ENCODE measurements around the gene IVD. TPM values are rescaled to one million over a fixed set of nuclear protein-coding genes. Genes with fewer than 3 reads are reported as not detected.

The IVD gene
- total RNA-seq, 1 experiment from 2014 or later: 93.1 TPM

- H4K5ac ChIP-seq (ENCODE audit: insufficient read length, low read depth, low read length): no peak overlapping the region
- H3K56ac ChIP-seq (ENCODE audit: insufficient read length, low read depth, low read length): no peak overlapping the region
- H3K9me3 ChIP-seq (ENCODE audit: control insufficient read depth, low read depth, low read length): no peaks in the 10 kb centered on the region
- Mint-ChIP-seq H3K4me3 (no peak overlapping the region), H3K27me3 (ENCODE audit: low read depth) (no peaks in the 10 kb centered on the region), H3K36me3 (ENCODE audit: insufficient read depth in 1 of 3, low read depth in 3 of 3) (peaks cover 16 to 62% (median 43%) of the 10 kb centered on the region in 3 experiments; a peak in 6 of 7 replicates), H3K27ac (no peak overlapping the region), H3K9me3 (no peaks in the 10 kb centered on the region), H3K4me1 (peaks cover 12 to 14% of the 10 kb centered on the region in 2 experiments)
- no peak overlapping the region for H3K9ac ChIP-seq (ENCODE audit: extremely low read depth, insufficient read length, low read length)
- no peak overlapping the region for H2BK12ac ChIP-seq (ENCODE audit: insufficient read length, low read depth, low read length)
- H3K14ac ChIP-seq (ENCODE audit: insufficient read depth, low read length): no peak overlapping the region
- H2BK5ac ChIP-seq (ENCODE audit: insufficient read length, low read length): no peak overlapping the region
- no peak overlapping the region for H2BK20ac ChIP-seq (ENCODE audit: low read depth, low read length, poor library complexity, severe bottlenecking)
- no peaks in the 10 kb centered on the region for H4K20me1 ChIP-seq (ENCODE audit: control insufficient read depth, insufficient read depth, insufficient read length)
- no peak overlapping the region for H3T11ph ChIP-seq (ENCODE audit: low read length)
- no peak overlapping the region for H2AK5ac ChIP-seq (ENCODE audit: insufficient read length, low read length)
- no peak overlapping the region for H3K18ac ChIP-seq (ENCODE audit: insufficient read length, low read depth, low read length)
- no peak for DNase-seq
- H3K4ac ChIP-seq (ENCODE audit: low read depth, low read length): no peak overlapping the region
- TF ChIP-seq CTCF (conservative IDR thresholded peaks at IDR 0.05): no peak
- no peaks in the 10 kb centered on the region for H3K27me3 ChIP-seq (ENCODE audit: insufficient read depth, low read length)
- H2AFZ ChIP-seq (ENCODE audit: low read length): no peak overlapping the region
- H3K23ac ChIP-seq (ENCODE audit: insufficient read length, low read depth, low read length): no peak overlapping the region
- H2BK120ac ChIP-seq (ENCODE audit: low read depth, low read length, poor library complexity, severe bottlenecking): no peak overlapping the region
- no peaks in the 10 kb centered on the region for H3K23me2 ChIP-seq (ENCODE audit: insufficient read length, low read depth, low read length, poor library complexity, severe bottlenecking)
- H3K4me1 ChIP-seq (ENCODE audit: insufficient read depth, low read length): no peaks in the 10 kb centered on the region
- no peak overlapping the region for H3K27ac ChIP-seq (ENCODE audit: insufficient read length, low read depth, low read length)
- H3K79me1 ChIP-seq (ENCODE audit: insufficient read depth, low read depth, low read length, poor library complexity, severe bottlenecking): peaks cover 10% of the 10 kb centered on the region
- H4K8ac ChIP-seq (replicated peaks; ENCODE audit: insufficient read length, low read depth, low read length): no peak overlapping the region
- peaks cover 8% of the 10 kb centered on the region; the same call in 1 of the 2 replicates for H3K79me2 ChIP-seq (ENCODE audit: insufficient read depth, low read length)
- WGBS (ENCODE audit: extremely low coverage, insufficient read length, low lambda C conversion rate): no CpG with 5 or more reads among the region's 2 CpGs
- no peak overlapping the region for H3K4me2 ChIP-seq (ENCODE audit: insufficient read depth, insufficient read length, low read length)
- no peak overlapping the region for H4K91ac ChIP-seq (ENCODE audit: insufficient read length, low read depth, low read length)
- H2BK15ac ChIP-seq (ENCODE audit: low read depth, low read length): no peak overlapping the region
These were observed 54.8 kb downstream of the IVD start for GRCh38 chr15:40460404-40460803.
